ENCODE results near the gene TLX2.

GRCh38 chr2:74528600-74529356 is 14.5 kb downstream of the TLX2 start:
- TF ChIP-seq, protein P1, sequence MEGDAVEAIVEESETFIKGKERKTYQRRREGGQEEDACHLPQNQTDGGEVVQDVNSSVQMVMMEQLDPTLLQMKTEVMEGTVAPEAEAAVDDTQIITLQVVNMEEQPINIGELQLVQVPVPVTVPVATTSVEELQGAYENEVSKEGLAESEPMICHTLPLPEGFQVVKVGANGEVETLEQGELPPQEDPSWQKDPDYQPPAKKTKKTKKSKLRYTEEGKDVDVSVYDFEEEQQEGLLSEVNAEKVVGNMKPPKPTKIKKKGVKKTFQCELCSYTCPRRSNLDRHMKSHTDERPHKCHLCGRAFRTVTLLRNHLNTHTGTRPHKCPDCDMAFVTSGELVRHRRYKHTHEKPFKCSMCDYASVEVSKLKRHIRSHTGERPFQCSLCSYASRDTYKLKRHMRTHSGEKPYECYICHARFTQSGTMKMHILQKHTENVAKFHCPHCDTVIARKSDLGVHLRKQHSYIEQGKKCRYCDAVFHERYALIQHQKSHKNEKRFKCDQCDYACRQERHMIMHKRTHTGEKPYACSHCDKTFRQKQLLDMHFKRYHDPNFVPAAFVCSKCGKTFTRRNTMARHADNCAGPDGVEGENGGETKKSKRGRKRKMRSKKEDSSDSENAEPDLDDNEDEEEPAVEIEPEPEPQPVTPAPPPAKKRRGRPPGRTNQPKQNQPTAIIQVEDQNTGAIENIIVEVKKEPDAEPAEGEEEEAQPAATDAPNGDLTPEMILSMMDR (IDR thresholded peaks at IDR 0.05), result no peak
- no peak for TF ChIP-seq EZH2 (IDR thresholded peaks at IDR 0.05)
